Fibroblast of the conjunctiva (primary cell): Measurements from ENCODE around the gene FUBP1.
"Not testable (repeated sequence)": the region's sequence is repeated elsewhere in the genome, so short reads cannot be mapped to it uniquely, and the experiment has no call there.

Experiments used
- DNase-seq: peaks from one replicate; pipeline ENCODE4 v3.0.0-alpha.2; 2010; ENCODE audit warnings: low read depth

FUBP1 gene

DNA sequence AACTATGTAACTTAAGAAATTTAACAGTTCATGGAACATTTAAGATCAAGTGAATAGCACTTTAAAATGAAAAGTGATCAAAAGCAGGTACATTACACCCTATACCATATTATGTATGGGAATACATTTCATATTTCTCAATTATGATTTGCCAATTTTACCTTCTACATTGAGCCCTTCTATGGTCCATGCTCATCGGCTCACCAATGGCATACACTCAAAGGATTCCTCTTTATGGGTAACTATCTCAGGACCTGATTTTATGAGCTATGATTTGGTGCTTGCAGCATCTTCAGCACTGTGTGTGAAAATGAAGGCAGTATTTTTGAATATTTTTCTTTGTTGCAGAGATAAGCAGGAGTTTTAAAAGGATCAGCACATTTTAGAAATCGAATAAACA is 33.5 kb downstream of the FUBP1 start:
- no peak for DNase-seq

DNA sequence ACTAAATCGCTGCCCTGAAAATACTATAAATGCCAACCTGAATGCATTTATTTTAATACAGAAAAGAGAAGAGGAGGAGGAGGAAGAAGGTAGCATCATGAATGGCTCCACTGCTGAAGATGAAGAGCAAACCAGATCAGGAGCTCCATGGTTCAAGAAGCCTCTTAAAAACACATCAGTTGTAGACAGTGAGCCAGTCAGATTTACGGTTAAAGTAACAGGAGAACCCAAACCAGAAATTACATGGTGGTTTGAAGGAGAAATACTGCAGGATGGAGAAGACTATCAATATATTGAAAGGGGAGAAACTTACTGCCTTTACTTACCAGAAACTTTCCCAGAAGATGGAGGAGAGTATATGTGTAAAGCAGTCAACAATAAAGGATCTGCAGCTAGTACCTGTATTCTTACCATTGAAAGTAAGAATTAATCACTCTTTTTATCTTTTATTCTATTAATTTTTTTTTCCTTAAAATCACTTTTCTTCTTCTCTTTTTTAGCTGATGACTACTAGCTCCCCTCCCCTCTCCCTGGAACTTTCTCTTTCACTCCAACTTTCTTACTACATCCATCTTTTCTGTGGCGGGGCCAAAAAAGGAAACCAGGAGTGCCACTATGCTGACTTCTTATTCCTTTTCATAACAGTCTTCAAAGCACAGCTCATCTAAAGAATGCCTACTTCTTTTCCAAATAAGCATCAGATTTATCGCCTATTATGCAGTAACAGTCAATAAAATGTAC is 36.3 kb downstream of the FUBP1 start:
- no peak for DNase-seq

DNA sequence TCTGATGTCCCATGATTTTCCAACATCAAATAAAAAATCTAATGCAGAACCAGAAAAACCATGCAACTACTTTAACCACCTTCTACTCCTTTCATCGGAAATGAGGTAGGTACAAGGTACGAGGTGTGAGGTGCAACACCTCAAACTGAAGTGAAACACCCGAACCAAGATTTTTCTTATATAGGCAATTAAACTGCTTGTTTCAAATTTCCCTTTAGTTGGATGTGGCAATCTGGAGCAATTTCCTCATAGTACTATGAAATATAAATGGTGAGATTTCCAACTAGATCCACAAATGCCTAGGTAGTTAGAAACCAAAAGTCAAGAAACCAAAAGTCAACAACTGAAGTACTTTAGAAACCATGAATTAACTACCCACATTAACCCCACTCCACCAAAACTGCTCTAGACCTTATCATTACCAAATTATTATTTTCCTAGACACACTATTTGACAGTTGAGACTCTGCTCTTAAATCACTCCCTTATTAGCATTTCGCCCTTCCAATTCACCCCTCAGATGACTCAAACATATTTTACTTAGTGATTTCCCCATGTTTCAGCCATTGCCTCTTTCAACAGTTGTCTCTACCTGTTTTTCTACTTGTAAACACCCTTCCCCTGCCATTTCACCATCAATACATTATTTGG is 37.8 kb downstream of the FUBP1 start:
- no peak for DNase-seq

DNA sequence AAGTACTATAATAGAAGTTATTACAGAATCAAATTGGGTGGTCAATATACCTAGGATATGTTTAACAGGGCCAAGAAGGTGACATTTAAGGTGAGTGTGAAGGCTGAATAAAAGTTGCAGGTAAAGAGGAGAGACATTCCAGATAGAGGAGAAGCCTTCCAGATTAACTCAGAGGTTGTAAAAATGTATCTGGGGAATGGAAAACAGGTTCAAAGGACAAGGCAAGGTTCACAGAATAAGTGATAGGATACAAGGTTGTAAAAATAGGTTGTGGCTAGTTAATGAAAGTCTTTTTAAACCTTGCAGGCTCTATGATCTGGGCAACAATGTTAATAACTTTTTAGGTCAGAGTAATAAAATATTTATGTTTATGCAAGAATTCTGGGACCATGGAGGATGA is 40.2 kb downstream of the FUBP1 start:
- DNase-seq, result no peak

DNA sequence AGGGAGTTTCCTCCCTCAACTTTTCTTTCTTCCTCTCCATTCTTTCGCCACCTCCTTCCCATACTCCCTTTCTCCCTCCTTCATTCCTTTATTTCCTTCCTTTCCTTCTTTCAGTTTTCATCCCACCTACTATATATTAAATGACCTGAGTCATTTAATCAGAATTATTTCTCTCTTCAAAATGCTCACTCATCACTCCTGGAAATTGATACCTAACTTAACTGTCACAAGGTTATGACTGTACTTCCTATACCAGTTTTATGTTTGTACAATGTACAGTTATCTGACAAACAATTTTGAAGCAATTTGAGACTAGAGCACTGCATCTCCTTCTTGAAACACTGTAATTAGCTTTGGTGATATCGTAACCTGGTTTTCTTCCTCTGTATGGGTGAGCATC is 49.1 kb downstream of the FUBP1 start:
- DNase-seq, result no peak

DNA sequence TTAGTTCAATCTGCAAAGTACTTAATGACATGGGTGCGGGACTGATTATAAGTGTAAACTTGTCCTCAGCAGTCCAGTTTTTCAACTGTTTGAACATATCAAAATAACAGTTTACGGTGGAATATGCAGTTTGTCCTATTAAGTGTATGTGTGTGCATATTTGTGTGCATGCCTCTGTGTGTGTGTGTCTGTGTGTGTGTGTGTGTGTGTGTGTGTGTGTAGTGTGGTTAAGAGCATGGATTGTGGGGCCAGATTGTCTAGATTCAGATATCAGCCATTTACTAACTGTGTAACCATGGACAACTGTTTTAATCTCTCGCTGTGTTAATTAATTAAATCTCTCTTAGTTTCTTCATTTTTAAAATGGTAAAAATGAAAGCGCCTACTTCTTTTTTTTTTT is 51.5 kb downstream of the FUBP1 start:
- no peak for DNase-seq

DNA sequence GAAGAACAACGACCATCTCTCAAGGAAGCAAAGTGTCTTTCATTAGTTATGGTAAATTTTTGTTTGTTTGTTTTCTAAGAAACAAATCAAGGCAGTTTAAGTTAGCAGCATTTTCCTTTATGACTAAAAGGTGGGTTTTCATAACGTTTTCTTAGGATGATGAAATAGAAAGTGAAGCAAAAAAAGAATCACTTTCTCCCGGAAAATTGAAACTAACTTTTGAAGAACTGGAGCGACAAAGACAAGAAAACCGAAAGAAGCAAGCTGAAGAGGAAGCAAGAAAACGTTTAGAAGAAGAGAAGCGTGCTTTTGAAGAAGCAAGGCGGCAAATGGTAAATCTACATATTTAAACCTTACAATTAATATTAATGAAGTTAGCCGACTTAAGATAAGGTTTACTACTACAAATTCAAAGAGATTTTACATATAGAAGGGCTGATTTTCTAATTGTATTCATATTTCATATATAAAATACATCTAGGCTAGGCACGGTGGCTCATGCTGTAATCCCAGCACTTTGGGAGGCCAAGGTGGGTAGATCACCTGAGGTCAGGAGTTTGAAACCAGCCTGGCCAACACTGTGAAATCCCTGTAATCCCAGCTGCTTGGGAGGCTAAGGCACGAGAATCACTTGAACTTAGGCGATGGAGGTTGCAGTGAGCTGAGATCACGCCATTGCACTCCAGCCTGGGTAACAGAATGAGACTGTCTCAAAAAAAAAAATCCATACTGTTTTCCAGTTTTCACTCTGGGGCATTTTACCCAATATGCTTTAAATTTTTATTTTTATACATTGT is 52.1 kb downstream of the FUBP1 start:
- no peak for DNase-seq

DNA sequence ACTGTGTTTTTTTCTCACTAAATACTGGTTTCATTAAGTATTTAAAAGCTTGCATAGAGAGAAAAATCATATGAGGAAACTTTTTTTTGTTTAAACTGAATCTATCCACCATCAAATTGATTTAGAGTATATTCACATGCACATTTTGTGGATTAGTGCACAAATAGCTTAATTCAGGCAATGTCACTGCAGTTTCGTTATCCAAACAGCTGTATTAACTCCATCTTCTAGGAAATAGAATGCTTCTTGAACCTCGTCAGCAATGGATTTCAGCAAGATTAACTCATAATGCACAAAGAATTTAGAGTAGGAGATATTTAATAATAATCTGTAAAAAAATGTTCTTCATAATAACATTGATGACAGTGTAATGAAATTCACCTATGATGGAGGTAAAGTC is 52.9 kb downstream of the FUBP1 start:
- no peak for DNase-seq

DNA sequence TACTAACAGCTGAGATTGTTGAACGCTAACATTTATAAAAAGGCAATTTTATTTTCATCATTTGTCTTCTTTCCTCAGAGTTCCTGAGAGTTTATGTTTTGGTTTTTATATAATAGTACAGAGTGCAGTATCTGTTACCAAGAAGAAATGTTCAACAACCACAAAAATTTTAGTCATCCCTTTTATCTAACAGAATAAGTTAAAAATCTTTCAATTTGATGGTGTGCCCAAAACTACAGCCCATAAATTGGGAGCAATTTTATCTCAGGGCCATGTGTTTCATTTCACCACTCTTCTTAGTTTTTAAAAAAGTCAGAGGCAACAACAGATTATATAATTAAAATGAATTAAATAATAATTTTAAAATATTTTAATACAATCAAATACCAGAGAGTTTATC is 53.4 kb downstream of the FUBP1 start:
- no peak for DNase-seq

DNA sequence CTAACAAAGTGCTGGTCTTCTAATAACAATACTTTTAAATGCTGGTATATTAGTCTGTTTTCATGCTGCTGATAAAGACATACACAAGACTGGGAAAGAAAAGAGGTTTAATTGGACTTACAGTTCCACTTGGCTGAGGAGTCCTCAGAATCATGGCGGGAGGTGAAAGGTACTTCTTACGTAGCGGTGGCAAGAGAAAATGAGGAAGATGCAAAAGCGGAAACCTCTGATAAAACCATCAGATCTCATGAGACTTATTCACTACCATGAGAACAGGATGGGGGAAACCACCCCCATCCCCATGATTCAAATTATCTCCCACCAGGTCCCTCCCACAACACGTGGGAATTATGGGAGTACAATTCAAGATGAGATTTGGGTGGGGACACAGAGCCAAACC is 60.0 kb downstream of the FUBP1 start:
- DNase-seq, result not testable (repeated sequence)

DNA sequence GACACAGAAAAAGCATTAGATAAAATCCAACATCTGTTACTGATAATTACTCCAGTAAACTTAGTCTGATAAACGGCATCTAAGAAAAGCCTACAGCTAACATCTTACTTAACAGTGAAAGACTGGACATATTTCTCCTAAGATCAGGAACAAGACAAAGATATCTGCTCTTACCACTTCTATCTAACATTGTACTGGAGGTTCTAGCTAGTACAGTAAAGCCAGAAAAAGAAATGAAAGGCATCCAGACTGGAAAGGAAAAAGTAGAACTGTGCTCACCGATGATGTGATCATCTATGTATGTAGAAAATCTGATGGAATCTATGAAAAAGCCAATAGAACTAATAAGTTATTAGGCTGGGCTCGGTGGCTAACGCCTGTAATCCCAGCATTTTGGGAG is 68.8 kb downstream of the FUBP1 start:
- no peak for DNase-seq

DNA sequence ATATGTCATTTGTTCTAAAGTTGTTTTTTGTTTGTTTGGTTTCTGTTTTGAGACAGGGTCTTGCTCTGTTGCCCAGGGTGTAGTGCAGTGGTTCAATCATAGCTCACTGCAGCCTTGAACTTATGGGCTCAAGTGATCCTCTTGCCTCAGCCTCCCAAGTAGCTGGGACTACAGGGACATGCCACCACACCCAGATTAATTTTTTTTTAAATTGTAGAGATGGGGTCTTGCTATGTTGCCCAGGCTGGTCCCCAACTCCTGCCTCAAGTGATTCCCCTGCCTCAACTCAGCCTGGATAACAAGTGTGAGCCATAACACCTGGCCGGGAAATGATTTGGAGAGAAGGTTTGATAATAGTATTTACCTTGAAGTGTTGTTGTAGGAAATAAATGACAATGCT is 72.2 kb downstream of the FUBP1 start:
- DNase-seq, result no peak

DNA sequence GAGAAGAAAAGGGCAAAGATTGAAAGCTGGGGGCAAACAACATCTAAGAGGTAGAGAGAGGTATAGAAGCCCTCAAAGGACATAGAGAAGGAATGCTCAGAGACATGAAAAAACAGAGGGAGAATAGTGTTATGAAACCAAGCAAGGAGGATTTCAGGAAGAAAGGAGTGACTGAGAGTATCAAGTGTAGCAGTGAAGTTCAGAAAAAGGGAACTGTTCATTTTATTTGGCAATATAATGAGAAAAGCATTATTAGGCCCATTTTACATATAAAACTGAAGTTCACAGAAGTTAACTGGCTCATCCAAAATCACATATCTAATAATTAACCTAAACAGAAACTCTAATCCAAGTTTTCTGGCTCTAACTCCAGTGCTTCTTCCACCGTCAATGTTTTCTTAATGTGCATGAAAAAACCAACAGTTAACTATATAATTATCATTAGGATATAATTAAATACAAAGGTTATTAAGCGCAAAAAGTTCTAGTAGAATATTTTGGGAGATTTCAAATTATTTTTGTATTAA is 72.8 kb downstream of the FUBP1 start:
- no peak for DNase-seq

DNA sequence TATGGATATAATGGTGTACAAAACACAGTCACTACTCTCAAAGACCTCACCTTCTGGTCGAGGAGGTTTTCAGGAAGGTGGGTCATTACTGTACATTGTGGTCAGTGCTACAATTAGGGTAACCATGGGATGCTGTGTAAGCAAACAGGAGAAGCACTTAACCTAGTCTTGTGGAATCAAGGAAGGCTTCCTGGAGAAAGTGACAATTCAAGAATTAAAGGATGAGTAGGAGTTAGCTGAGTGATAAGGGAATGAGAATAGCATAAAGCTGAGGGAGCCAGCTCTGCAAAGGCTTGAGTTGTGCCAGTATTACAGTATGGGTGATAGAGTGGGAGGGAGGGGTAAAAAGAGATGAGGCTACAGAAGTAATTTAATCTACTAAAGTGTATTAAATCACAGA is 73.3 kb downstream of the FUBP1 start:
- DNase-seq, result no peak

DNA sequence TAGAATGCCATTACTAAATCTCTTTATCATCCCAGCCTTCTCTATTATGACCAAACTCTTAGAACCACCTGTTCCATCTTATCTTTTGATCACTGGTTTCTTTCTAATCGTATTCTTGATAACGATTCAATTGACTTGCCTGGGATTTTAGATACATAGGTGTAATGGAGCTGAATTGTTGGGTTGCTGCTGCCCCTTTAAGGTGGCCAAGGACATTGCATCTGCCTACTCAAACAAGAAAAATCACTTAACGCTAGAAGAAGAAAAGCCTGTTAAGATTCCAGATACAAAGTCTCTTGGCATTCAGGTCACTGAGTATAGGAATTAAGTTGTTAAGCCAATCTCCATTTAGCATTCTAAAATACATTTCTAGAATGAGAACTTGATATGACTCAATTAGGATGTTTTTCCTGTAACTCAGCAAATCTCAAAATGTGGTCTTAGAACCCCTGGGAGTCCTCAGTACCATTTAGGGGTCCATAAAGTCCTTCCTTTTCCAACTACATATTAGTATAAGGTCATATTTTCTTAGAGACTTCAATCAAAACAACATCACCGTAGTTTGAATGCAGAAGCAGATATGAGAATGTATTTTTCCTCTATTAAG is 78.1 kb downstream of the FUBP1 start:
- DNase-seq, result peak; percentile 70

DNA sequence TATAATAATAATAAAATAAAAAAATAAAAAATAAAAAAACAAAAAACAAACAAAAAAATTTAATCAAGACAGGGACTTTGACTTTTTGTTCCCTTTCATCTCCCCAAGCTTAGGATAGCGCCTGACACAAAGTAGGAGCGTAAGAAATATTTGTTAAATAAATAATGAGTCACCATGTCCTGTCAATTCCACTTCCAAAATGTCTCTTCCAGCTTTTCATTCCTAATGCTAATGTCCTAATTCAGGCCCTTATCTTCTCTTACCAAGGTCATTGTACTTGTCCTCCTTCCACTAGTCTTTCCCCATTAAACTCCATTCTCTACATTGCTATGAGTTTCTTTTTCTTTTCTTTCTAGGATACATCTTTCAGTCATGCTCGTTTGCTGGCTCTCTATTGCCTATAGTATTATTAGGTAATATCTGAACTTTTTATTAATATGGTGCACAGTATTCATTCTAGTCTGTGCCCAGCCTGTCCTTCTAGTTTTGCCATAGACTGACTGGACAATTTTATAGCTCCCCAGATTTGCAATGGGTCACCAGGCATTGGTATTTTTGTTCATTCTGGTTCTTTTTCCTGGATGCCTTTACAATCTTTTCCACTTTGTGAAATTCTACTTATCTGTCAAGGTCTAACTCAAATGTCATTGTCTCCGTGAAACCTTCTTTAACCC is 79.1 kb downstream of the FUBP1 start:
- DNase-seq, result no peak
